GM23338 (cell line): Measurements from ENCODE around the gene CAPN15.

Source experiments
- EZH2 ChIP-seq: fragments of 200-600 bp; sonication (generic); IDR thresholded peaks from one replicate; pipeline ENCODE4 v1.8.0; 2017; ENCODE audit warnings: antibody characterized with exemption, mild to moderate bottlenecking, low read depth; ENCODE audit not compliant: unreplicated experiment
- EZH2phosphoT487 ChIP-seq: fragments of 200-600 bp; sonication (generic); IDR thresholded peaks from one replicate; pipeline ENCODE4 v1.8.1; 2018; ENCODE audit warnings: antibody characterized with exemption; ENCODE audit not compliant: unreplicated experiment
- POLR2AphosphoS5 ChIP-seq: IDR thresholded peaks from 2 replicates; pipeline ENCODE4 v1.6.1; 2016; ENCODE audit warnings: antibody characterized with exemption, low read depth
- STAT1 ChIP-seq: IDR thresholded peaks from one replicate; pipeline ENCODE4 v1.6.1; 2016; ENCODE audit warnings: antibody characterized with exemption; ENCODE audit not compliant: unreplicated experiment
- TF ChIP-seq, protein P1 (sequence below), 2 experiments: fragments of 200-600 bp in 1 of 2; sonication (generic) in 1 of 2; conservative IDR thresholded peaks; 2 replicates each; pipeline versions ENCODE4 v1.5.1 to v1.6.1; 2016 to 2017; ENCODE audit warnings: antibody characterized with exemption in 2 of 2, low read depth in 2 of 2, mild to moderate bottlenecking in 2 of 2, moderate library complexity in 1 of 2
- TF ChIP-seq, protein P2 (sequence below): IDR thresholded peaks from one replicate; pipeline ENCODE4 v1.6.1; 2018; ENCODE audit warnings: antibody characterized with exemption; ENCODE audit not compliant: unreplicated experiment

DNA sequence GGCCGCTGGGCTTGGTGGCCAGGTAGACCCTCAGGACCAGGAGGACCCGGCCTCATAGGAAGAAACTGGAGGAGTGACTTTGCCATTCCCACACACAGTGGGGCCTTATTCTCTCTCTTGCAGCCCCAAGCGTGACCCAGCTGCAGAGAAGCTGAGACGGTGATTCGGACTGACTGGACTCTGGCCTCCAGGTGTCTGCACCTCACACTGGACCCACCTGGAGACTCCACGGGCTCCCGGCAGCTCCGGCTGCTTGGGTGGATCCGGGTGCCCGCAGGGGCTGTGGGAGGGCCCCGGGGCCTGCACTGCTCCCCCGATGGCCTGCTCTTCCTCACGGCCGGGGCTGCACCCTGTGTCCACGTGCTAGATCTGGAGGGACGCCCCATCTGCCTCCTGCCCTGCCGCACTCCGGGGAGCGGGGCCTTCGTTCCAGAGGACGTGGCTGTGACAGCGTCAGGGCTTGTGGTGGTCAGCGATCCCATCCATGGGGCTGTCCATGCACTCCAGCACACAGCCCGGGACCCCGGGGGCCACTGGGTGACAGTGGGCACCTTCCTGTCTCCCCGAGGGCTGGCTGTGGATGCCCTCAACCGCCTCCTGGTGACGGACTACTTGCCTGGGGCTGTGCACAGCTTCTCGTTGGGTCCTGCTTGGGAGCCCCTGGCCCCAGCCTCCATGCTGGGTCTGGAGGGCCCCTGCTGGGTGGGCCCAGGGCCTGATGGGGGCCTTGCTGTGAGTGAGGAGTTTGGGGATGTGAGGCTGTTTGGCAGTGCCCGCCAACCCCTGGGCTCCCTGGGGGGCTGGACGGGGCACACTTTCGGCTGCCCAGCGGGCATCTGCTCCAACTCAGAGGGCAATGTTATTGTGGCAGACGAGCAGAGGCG, 40.1 kb downstream of the CAPN15 start:
- TF ChIP-seq, protein P1, sequence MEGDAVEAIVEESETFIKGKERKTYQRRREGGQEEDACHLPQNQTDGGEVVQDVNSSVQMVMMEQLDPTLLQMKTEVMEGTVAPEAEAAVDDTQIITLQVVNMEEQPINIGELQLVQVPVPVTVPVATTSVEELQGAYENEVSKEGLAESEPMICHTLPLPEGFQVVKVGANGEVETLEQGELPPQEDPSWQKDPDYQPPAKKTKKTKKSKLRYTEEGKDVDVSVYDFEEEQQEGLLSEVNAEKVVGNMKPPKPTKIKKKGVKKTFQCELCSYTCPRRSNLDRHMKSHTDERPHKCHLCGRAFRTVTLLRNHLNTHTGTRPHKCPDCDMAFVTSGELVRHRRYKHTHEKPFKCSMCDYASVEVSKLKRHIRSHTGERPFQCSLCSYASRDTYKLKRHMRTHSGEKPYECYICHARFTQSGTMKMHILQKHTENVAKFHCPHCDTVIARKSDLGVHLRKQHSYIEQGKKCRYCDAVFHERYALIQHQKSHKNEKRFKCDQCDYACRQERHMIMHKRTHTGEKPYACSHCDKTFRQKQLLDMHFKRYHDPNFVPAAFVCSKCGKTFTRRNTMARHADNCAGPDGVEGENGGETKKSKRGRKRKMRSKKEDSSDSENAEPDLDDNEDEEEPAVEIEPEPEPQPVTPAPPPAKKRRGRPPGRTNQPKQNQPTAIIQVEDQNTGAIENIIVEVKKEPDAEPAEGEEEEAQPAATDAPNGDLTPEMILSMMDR (conservative IDR thresholded peaks at IDR 0.05; ENCODE audit: low read depth in 2 of 2), result no peak
- TF ChIP-seq POLR2AphosphoS5 (no peak), EZH2phosphoT487 (no peak), EZH2 (no peak), STAT1 (no peak)
- TF ChIP-seq, protein P2, sequence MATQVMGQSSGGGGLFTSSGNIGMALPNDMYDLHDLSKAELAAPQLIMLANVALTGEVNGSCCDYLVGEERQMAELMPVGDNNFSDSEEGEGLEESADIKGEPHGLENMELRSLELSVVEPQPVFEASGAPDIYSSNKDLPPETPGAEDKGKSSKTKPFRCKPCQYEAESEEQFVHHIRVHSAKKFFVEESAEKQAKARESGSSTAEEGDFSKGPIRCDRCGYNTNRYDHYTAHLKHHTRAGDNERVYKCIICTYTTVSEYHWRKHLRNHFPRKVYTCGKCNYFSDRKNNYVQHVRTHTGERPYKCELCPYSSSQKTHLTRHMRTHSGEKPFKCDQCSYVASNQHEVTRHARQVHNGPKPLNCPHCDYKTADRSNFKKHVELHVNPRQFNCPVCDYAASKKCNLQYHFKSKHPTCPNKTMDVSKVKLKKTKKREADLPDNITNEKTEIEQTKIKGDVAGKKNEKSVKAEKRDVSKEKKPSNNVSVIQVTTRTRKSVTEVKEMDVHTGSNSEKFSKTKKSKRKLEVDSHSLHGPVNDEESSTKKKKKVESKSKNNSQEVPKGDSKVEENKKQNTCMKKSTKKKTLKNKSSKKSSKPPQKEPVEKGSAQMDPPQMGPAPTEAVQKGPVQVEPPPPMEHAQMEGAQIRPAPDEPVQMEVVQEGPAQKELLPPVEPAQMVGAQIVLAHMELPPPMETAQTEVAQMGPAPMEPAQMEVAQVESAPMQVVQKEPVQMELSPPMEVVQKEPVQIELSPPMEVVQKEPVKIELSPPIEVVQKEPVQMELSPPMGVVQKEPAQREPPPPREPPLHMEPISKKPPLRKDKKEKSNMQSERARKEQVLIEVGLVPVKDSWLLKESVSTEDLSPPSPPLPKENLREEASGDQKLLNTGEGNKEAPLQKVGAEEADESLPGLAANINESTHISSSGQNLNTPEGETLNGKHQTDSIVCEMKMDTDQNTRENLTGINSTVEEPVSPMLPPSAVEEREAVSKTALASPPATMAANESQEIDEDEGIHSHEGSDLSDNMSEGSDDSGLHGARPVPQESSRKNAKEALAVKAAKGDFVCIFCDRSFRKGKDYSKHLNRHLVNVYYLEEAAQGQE, result no peak
